ENCODE data around the gene LBP.

- no peak for TF ChIP-seq GATA2 (IDR thresholded peaks at IDR 0.05; ENCODE audit: low read depth, low read length)
- no peak for TF ChIP-seq GATA3 (IDR thresholded peaks at IDR 0.05; ENCODE audit: low read depth, low read length)
These were observed 28.9 kb upstream of the LBP start for GRCh38 chr20:38317422-38317821.
